Measurements from ENCODE around the gene GPR83.

DNA sequence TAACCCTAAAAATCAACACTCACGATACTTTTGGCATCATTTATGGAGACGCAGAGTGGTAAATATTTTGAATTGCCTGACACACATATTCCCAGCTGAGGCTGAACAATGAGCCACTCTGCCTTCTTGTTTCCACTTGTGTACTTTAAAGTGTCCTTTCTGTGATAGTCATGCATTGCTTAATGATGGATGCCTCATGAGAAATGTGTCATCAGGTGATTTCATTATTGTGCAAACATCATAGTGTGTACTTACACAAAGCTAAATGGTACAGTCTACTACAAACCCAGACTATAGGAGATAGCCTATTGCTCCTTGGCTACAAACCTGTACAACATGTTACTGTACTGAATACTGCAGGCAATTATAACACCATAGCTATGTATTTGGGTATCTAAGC lies 48.2 kb upstream of the GPR83 start:
- TF ChIP-seq, protein P1, sequence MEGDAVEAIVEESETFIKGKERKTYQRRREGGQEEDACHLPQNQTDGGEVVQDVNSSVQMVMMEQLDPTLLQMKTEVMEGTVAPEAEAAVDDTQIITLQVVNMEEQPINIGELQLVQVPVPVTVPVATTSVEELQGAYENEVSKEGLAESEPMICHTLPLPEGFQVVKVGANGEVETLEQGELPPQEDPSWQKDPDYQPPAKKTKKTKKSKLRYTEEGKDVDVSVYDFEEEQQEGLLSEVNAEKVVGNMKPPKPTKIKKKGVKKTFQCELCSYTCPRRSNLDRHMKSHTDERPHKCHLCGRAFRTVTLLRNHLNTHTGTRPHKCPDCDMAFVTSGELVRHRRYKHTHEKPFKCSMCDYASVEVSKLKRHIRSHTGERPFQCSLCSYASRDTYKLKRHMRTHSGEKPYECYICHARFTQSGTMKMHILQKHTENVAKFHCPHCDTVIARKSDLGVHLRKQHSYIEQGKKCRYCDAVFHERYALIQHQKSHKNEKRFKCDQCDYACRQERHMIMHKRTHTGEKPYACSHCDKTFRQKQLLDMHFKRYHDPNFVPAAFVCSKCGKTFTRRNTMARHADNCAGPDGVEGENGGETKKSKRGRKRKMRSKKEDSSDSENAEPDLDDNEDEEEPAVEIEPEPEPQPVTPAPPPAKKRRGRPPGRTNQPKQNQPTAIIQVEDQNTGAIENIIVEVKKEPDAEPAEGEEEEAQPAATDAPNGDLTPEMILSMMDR (conservative IDR thresholded peaks at IDR 0.05; ENCODE audit: low read depth, low read length): no peak
- TF ChIP-seq USF2 (IDR thresholded peaks at IDR 0.05; ENCODE audit: low read depth, low read length) (no peak), BHLHE40 (IDR thresholded peaks at IDR 0.05; ENCODE audit: low read depth, low read length) (peak; percentile 43), POLR2A (IDR thresholded peaks at IDR 0.05; ENCODE audit: low read depth, low read length) (no peak), RFX5 (IDR thresholded peaks at IDR 0.05; ENCODE audit: low read depth, low read length) (no peak), CHD1 (IDR thresholded peaks at IDR 0.05; ENCODE audit: low read depth, low read length) (no peak), MXI1 (IDR thresholded peaks at IDR 0.05; ENCODE audit: borderline replicate concordance, low read depth, low read length) (no peak), RAD21 (IDR thresholded peaks at IDR 0.05; ENCODE audit: low read length) (no peak), SMC3 (IDR thresholded peaks at IDR 0.05; ENCODE audit: low read depth, low read length) (no peak), MAZ (IDR thresholded peaks at IDR 0.05; ENCODE audit: borderline replicate concordance, low read depth, low read length) (no peak), NFE2L2 (IDR thresholded peaks at IDR 0.05; ENCODE audit: low read depth, low read length) (no peak), MAFK (IDR thresholded peaks at IDR 0.05; ENCODE audit: low read depth, low read length) (no peak; the same call in 1 of the 2 replicates)
- TF ChIP-seq, protein P2, sequence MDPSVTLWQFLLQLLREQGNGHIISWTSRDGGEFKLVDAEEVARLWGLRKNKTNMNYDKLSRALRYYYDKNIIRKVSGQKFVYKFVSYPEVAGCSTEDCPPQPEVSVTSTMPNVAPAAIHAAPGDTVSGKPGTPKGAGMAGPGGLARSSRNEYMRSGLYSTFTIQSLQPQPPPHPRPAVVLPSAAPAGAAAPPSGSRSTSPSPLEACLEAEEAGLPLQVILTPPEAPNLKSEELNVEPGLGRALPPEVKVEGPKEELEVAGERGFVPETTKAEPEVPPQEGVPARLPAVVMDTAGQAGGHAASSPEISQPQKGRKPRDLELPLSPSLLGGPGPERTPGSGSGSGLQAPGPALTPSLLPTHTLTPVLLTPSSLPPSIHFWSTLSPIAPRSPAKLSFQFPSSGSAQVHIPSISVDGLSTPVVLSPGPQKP (IDR thresholded peaks at IDR 0.05; ENCODE audit: borderline replicate concordance, low read depth, low read length): no peak

Measured in IMR-90 (cell line).